NCI-H2029 (cell line): ENCODE data around the gene NAMPT.
"Not testable (repeated sequence)": the region's sequence is repeated elsewhere in the genome, so short reads cannot be mapped to it uniquely, and the experiment has no call there.

Experiments
- DNase-seq: peaks from one replicate; lab custom pipeline; 2025; lab: John Stamatoyannopoulos, UW

NAMPT gene

DNA sequence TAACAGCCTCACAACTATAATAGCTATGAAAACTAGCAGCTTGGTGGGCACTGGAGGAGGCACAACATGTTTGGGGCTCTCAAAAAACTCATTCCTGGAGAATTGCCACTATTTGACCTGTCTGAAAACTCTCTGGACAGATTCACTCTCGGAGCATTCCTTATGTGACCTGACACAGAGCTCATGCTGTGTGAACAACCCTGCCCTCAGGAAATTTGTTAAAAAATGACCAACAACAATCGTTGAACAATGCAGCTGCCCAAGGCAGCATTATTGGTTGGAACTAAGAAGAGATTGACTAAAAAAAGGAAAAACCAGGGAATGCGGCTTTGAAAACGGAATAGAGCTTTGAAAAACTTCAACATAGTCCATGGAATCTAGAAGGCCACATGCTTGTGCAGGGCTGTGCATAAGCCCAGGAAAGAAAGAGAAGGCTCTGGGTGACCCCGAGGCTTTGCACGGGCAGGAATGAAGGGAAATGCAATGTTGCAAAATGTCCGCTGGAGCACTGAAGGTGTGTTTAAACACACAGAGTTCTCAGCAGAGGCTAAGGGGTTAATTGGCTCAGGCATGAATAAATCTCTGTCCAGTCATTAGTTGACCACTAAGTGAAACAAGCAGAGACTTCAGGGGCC, 52.8 kb downstream of the NAMPT start:
- DNase-seq, result no peak

- DNase-seq, result no peak
Measured at GRCh38 chr7:106225856-106226255, 58.9 kb downstream of the NAMPT start.

GRCh38 chr7:106224797-106225196, 60.0 kb downstream of the NAMPT start:
- DNase-seq, result no peak

DNA sequence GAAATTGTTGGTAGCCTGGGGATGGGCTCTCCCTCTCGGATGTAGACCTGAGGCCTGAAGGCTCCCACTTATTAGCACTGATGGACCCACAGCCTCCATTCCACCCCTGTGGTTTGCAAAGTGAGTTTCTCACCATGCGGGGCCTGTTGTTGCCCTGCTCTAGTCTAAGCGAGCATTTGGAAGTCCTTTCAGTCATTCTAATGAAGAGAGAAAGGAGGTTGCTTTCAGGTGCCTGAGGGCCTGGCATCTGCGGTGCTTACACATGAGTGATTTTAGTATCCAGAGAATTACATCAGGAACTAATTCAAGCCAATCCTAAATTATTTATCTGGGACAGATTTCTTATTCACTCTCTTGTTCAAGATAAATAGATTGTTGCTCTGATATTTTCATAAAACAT, 61.6 kb downstream of the NAMPT start:
- no peak for DNase-seq

GRCh38 chr7:106222545-106222944, 62.2 kb downstream of the NAMPT start:
- no peak for DNase-seq

DNA sequence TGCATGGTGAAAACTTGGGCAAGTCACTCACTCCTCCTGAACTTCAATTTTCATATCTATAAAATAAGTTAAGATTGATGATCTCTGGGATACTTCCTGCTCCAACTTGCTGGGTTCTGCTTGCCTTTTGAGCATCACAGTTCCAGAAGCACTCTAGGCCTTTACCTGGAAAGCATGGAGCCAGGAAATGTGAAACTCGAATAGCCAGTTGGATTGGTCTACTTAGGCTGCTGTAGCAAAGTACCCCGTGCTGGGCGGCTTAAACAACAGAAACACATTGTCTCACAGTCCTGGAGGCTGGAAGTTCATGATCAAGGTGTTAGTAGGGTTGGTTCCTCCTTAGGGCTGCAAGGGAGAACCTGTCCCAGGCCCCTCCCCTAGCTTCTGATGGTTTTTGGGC, 64.5 kb downstream of the NAMPT start:
- no peak for DNase-seq

DNA sequence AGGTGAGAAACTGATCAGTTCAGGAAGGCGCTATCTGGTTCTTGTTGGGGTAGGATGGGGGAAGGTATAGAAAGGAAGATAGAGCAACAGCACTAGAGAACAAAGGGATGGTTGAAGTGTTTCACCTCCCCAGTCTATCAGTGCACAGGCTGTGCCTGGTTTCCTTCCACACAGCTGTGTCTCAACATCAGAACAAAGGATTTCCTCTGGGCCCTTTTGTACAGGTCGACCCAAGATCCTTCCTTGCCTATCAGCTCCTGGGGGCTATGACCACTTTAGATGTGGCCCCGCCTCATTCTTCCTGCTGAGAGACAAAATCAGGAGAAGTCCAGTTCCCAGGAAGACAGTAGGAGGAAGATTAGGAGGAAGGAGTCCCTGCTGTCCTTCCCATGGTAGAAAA, 65.6 kb downstream of the NAMPT start:
- no peak for DNase-seq

GRCh38 chr7:106218546-106218945, 66.2 kb downstream of the NAMPT start:
- DNase-seq, result no peak

DNA sequence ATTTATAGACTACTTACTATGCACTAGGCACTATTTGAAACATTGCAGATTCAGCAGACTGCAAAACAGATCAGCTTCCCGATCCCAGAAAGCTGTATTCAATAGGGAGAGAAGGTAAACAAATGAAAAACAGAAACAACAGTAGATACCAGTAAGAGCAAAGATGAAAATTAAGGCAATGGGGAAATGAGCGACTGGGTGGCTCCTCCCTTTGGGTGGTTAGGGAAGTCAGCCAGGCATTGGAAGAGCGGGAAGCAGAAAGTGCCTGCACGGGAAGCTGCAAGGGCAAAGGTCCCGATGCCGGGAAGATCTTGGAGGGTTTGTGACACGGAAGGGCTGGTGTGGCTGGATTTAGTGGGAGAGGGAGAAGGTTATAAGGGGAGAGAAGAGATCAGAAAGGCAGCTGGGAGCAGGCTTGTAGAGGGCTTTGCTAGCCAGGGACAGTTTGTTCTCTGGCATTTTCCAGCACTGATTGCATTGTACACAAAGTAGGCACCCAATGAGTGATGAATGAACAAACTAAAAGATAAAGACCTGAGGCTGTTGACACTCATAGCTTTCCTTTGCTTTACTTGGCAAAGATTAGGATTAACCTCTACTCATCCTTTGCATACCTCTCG, 67.8 kb downstream of the NAMPT start:
- DNase-seq, result peak; percentile 4

DNA sequence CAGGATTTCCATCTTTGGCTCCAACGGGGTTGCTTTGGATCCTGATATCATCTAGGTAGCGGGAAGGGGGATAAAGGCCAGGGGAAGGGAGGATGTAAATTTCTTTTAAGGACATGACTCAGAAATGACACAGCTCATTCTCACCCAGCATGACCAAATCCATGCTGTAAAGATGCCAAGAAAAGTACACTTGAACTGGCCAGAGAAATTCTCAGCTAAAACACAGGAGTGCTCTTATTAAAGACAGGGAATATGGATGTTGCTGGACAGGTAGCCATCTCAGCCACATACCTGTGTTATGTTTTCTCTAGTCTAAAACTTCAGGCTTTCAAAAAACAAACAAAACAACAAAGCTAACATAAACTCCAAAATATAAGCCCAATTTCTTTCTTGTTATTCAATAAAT, 68.3 kb downstream of the NAMPT start:
- peak; percentile 17 for DNase-seq

- no peak for DNase-seq
Measured at GRCh38 chr7:106215868-106216516, 68.8 kb downstream of the NAMPT start.

DNA sequence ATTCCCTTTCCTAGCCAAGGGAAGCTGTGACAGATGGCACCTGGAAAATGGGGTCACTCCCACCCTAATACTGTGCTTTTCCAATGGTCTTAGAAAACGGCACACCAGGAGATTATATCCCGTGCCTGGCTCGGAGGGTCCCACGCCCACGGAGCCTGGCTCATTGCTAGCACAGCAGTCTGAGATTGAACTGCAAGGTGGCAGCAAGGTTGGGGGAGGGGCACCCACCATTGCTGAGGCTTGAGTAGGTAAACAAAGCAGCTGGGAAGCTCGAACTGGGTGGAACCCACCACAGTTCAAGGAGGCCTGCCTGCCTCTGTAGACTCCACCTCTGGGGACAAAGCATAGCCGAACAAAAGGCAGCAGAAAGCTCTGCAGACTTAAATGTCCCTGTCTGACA, 75.8 kb downstream of the NAMPT start:
- not testable (repeated sequence) for DNase-seq

DNA sequence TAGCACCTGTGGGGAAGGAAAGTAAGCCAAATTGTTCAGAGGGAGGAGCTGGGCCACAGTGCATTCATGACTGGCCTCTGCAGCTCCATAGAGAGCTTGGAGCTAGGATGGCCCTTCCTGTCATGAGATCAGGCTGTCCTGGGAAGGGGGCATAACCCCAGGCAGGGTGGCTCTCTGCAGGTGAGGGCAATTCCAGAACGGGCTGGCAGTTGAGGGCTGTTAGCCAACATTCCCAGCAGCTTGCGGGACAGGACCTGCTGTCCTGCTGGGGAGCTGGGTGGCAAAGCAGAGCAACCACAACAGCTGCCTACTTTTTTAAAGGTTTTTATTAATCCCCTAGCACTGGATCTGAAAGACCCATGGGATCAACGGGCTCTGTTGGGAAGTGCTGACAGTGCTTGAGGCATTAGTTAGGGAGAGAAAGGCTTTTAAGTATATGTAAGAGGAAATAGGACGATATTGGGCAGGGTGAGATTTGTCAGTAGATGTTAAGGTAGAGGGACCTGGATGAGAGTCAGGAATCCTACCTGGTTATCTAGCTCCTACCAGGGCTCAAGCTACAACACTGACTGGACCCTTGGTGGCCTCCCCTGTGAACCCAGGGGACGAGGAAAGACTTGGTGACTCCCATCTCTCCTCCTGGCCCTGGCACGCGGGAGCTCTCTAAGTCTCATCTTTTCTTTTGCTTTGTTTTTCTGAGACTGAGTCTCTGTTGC, 77.8 kb downstream of the NAMPT start:
- no peak for DNase-seq

DNA sequence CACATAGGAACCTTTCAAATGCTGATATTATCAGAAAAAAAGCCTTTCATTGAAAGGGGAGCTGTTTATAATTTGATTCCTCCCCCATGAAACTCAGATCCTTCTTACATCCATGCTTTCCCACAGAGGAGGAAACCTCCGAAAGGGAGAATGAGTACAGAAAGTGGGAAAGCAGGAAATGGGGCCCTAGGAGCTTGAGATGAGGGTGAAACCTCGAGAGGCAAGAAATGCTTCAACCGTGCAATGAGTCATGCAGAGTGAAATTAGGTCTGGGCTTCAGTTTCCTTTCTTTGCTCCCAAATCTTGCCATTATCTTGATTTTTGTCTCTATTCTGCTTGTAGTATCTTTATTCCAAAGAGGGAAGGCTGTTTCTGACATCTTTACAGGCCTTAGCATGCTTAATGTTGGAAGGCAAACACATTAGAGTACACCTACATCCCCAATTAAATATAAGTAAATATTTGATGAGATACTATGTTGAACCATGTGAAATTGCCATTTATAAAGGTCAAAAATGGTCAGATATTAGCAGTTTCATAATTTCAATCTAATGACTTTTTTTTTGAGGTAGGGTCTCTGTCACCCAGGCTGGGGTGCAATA, 79.1 kb downstream of the NAMPT start:
- no peak for DNase-seq

- no peak for DNase-seq
Measured at GRCh38 chr7:106203473-106203872, 81.3 kb downstream of the NAMPT start.

DNA sequence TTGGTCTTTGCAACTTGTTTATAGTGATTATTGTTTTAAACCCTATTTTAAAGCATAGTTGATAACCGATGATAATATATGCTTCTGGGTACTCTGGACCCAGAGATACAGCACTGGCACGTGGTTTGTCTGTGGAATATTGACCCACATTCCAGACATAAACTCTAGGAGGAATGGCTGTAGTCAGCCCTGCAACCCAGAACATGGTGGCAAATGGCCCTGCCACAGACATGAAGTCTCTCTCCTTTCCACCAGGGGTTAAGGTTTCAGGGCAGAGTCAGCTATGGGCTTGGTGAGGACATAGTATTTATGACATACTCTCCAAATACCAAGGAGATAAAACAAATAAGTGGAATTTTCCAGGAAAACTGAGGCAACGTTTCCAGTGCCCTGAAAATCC, 83.6 kb downstream of the NAMPT start:
- no peak for DNase-seq

- DNase-seq, result no peak
Measured at GRCh38 chr7:106199813-106200364, 84.9 kb downstream of the NAMPT start.

DNA sequence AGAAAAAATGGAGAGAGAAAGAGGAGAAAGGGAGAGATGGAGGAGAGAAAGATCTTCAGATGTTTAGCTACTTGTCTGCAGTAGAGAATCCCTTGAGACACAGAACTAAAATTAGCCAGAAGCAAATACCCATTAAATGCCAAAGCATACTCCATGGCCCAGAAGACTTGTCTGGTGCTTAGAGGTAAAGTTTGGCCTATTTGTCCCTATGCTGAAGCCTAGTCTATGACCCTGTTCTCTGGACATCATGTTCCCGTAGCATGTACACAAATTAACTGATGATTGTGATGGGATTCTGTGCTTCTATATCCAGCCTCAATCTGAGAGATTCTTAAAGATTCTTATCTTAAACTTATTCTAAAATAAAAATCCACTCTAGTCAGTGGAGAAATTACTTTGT, 85.8 kb downstream of the NAMPT start:
- no peak for DNase-seq
